Measurements from ENCODE around the gene WWOX. TPM values are rescaled to one million over a fixed set of nuclear protein-coding genes. Genes with fewer than 3 reads are reported as not detected.

The WWOX gene
- total and polyA plus RNA-seq, 10 donors = 5.9 to 90.3 (median 26.4) TPM

GRCh38 chr16:79001156-79001967 is 901.9 kb downstream of the WWOX start:
- H3K4me1 ChIP-seq = no peaks in the 10 kb centered on the region
- intact Hi-C loops (cut with DNase I; ENCODE audit: low total_unique reads) = no loop called here
- no peaks in the 10 kb centered on the region for H3K9me3 ChIP-seq
- no peak overlapping the region for H3K4me3 ChIP-seq
- DNase-seq = no peak
- no peak overlapping the region for H3K27ac ChIP-seq
- H3K36me3 ChIP-seq = no peaks in the 10 kb centered on the region
- H3K27me3 ChIP-seq (replicated peaks in 1 of 7) = no peaks in the 10 kb centered on the region
- TF ChIP-seq POLR2A (IDR thresholded peaks at IDR 0.05) (no peak), POLR2AphosphoS5 (IDR thresholded peaks at IDR 0.05) (no peak), CTCF (IDR thresholded peaks at IDR 0.05 in 8 of 11, conservative IDR thresholded peaks at IDR 0.05 in 3 of 11) (no peak)
- 63 to 71% (median 66%) methylated on average over 10 of the region's 10 CpGs for WGBS, 5 donors

- Histone ChIP-seq H3K36me3 (no peaks in the 10 kb centered on the region), H3K4me3 (no peak overlapping the region), H3K4me1 (no peaks in the 10 kb centered on the region), H3K27me3 (replicated peaks in 1 of 7) (no peaks in the 10 kb centered on the region), H3K9me3 (no peaks in the 10 kb centered on the region), H3K27ac (no peak overlapping the region)
- 83 to 91% (median 86%) methylated on average over 7 of the region's 7 CpGs for WGBS, 5 donors
- TF ChIP-seq POLR2A (IDR thresholded peaks at IDR 0.05) (no peak), POLR2AphosphoS5 (IDR thresholded peaks at IDR 0.05) (no peak), CTCF (IDR thresholded peaks at IDR 0.05 in 8 of 11, conservative IDR thresholded peaks at IDR 0.05 in 3 of 11) (no peak)
- intact Hi-C loops (cut with DNase I; ENCODE audit: low total_unique reads) = no loop called here
- DNase-seq = no peak
These were observed 903.7 kb downstream of the WWOX start for GRCh38 chr16:79003026-79003609.

- Histone ChIP-seq H3K4me3 (no peak overlapping the region), H3K9me3 (no peaks in the 10 kb centered on the region), H3K27ac (no peak overlapping the region), H3K27me3 (replicated peaks in 1 of 7) (no peaks in the 10 kb centered on the region), H3K36me3 (no peaks in the 10 kb centered on the region), H3K4me1 (no peaks in the 10 kb centered on the region)
- 94 to 98% (median 95%) methylated on average over 12 of the region's 12 CpGs for WGBS, 5 donors
- no peak for DNase-seq
- no peak for TF ChIP-seq POLR2AphosphoS5 (IDR thresholded peaks at IDR 0.05)
- TF ChIP-seq CTCF (IDR thresholded peaks at IDR 0.05 in 8 of 11, conservative IDR thresholded peaks at IDR 0.05 in 3 of 11) = no peak
- no peak for TF ChIP-seq POLR2A (IDR thresholded peaks at IDR 0.05)
- intact Hi-C loops (cut with DNase I; ENCODE audit: low total_unique reads) = no loop called here
These were observed 904.9 kb downstream of the WWOX start for GRCh38 chr16:79004309-79004708.

GRCh38 chr16:79005096-79005495 is 905.6 kb downstream of the WWOX start:
- Histone ChIP-seq H3K27ac (no peak overlapping the region), H3K4me1 (no peaks in the 10 kb centered on the region), H3K27me3 (replicated peaks in 1 of 7) (no peaks in the 10 kb centered on the region), H3K36me3 (no peaks in the 10 kb centered on the region), H3K9me3 (no peaks in the 10 kb centered on the region), H3K4me3 (no peak overlapping the region)
- DNase-seq = no peak
- intact Hi-C loops (cut with DNase I; ENCODE audit: low total_unique reads) = no loop called here
- TF ChIP-seq POLR2A (IDR thresholded peaks at IDR 0.05) = no peak
- no peak for TF ChIP-seq POLR2AphosphoS5 (IDR thresholded peaks at IDR 0.05)
- 93 to 98% (median 94%) methylated on average over 6 of the region's 6 CpGs for WGBS, 5 donors
